ENCODE measurements around the gene ARHGEF12.

Gene ARHGEF12

DNA sequence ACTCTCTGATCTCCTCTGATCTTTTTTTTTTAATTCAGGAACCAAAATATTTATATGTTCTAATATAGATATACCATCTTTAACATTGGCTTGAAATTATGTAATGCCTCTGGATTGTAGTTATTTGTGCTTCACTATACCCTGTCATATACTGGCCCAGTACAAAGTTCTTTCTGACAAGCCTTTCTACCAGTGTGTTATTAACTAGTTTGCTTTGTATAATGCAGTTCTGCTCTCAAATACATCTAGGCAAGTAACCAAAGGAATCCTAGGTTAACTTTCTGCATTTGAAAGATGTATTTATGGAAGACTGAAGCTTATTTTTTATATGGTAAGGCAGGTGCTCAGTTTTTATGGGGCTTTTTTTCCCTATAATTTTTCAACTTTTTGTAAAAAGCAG lies 36.1 kb downstream of the ARHGEF12 start:
- Histone ChIP-seq H3K36me3 (no peaks in the 10 kb centered on the region), H3K9me3 (no peaks in the 10 kb centered on the region), H3K4me3 (no peak overlapping the region), H3K27ac (peak overlapping the region in 1 of 2 donors; percentile 20), H3K4me1 (peaks cover 0 to 52% (median 3%) of the 10 kb centered on the region in 4 donors), H3K27me3 (no peaks in the 10 kb centered on the region)
- DNase-seq: no peak
- intact Hi-C loops (cut with DNase I; ENCODE audit: low total_unique reads): no loop called here
- TF ChIP-seq, protein P1, sequence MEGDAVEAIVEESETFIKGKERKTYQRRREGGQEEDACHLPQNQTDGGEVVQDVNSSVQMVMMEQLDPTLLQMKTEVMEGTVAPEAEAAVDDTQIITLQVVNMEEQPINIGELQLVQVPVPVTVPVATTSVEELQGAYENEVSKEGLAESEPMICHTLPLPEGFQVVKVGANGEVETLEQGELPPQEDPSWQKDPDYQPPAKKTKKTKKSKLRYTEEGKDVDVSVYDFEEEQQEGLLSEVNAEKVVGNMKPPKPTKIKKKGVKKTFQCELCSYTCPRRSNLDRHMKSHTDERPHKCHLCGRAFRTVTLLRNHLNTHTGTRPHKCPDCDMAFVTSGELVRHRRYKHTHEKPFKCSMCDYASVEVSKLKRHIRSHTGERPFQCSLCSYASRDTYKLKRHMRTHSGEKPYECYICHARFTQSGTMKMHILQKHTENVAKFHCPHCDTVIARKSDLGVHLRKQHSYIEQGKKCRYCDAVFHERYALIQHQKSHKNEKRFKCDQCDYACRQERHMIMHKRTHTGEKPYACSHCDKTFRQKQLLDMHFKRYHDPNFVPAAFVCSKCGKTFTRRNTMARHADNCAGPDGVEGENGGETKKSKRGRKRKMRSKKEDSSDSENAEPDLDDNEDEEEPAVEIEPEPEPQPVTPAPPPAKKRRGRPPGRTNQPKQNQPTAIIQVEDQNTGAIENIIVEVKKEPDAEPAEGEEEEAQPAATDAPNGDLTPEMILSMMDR (IDR thresholded peaks at IDR 0.05): no peak

DNA sequence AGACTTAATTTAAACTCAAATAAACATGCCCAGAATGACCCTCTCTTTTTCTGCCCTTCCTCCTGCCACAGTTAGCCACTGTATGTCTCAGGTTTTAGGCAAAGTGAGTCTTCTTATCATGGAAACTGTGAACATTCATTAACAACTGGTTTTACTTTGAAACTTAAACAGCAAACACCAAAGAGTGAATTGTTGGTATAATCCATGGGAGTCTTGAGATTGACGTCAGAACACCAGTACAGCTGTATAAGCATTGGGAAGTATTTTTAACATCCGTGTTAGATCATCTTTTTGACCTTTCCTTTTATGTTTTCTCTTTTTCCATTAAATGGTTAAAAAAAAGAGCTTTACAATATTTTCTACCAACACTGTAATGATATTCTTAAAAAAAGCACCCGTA lies 38.9 kb downstream of the ARHGEF12 start:
- H3K27ac ChIP-seq: no peak overlapping the region
- peaks cover 0 to 60% (median 3%) of the 10 kb centered on the region in 4 donors for H3K4me1 ChIP-seq
- H3K4me3 ChIP-seq: no peak overlapping the region
- no peaks in the 10 kb centered on the region for H3K27me3 ChIP-seq
- no peaks in the 10 kb centered on the region for H3K36me3 ChIP-seq
- no peaks in the 10 kb centered on the region for H3K9me3 ChIP-seq
- no peak for DNase-seq
- TF ChIP-seq, protein P1 (IDR thresholded peaks at IDR 0.05): no peak
- intact Hi-C loops (cut with DNase I; ENCODE audit: low total_unique reads): no loop called here

DNA sequence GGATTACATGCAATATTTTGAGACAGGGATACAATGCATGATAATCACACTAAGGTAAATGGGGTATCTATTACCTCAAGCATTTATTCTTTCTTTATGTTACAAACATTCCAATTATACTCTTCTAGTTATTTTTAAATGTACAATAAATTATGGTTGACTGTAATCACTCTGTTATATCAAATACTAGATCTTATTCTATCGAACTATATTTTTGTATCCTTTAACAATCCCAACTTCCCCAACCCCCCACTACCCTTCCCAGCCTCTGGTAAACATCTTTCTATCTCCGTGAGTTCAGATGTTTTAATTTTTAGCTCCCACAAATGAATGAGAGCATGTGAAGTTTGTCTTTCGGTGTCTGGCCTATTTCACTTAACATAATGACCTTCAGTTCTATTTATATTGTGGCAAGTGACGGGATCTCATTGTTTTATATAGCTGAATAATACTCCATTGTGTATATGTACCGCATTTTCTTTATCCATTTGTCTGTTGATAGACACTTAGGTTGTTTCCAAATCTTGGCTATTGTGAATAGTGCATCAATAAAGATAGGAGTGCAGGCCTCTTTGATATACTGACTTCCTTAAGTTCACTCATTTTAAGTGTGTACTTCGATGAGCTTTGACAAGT lies 40.5 kb downstream of the ARHGEF12 start:
- H3K27ac ChIP-seq: no peak overlapping the region
- TF ChIP-seq, protein P1 (IDR thresholded peaks at IDR 0.05): no peak
- H3K36me3 ChIP-seq: no peaks in the 10 kb centered on the region
- H3K9me3 ChIP-seq: no peaks in the 10 kb centered on the region
- intact Hi-C loops (cut with DNase I; ENCODE audit: low total_unique reads): no loop called here
- DNase-seq: no peak
- H3K27me3 ChIP-seq: no peaks in the 10 kb centered on the region
- no peak overlapping the region for H3K4me3 ChIP-seq
- peaks cover 0 to 61% (median 7%) of the 10 kb centered on the region in 4 donors for H3K4me1 ChIP-seq

DNA sequence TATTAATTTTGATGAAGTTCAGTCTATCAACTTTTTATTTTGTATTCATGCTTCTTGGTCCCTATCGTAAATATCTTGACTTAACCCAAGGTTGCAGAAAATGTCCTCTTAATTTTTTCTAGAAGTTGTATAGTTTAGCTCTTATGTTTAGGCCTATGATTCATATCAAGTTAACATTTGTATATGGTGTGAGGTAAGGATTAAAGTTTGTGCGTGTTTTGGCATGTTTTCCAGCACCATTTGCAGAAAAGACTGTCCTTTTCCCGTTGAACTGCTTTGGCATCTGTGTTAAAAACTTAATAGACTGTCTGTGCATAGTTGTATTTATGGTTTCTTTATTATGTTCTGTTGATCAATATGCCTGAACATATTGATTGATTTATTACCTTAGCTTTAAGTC lies 42.3 kb downstream of the ARHGEF12 start:
- H3K4me3 ChIP-seq: no peak overlapping the region

GRCh38 chr11:120381401-120381800 lies 45.2 kb downstream of the ARHGEF12 start:
- Histone ChIP-seq H3K27me3 (no peaks in the 10 kb centered on the region), H3K9me3 (no peaks in the 10 kb centered on the region), H3K4me1 (peaks cover 0 to 73% (median 25%) of the 10 kb centered on the region in 4 donors), H3K4me3 (no peak overlapping the region), H3K36me3 (no peaks in the 10 kb centered on the region), H3K27ac (no peak overlapping the region)
- no peak for DNase-seq
- TF ChIP-seq, protein P1 (IDR thresholded peaks at IDR 0.05): no peak
- intact Hi-C loops (cut with DNase I; ENCODE audit: low total_unique reads): no loop called here

More for the DNA sequence above, 42.3 kb downstream of the ARHGEF12 start:
- DNase-seq: no peak
- Histone ChIP-seq H3K36me3 (no peaks in the 10 kb centered on the region), H3K27ac (no peak overlapping the region), H3K4me1 (peaks cover 0 to 59% (median 6%) of the 10 kb centered on the region in 4 donors), H3K27me3 (no peaks in the 10 kb centered on the region), H3K9me3 (no peaks in the 10 kb centered on the region)
- TF ChIP-seq, protein P1 (IDR thresholded peaks at IDR 0.05): no peak
- intact Hi-C loops (cut with DNase I; ENCODE audit: low total_unique reads): no loop called here
